ENCODE results near the gene ART3. TPM values are rescaled to one million over a fixed set of nuclear protein-coding genes. Genes with fewer than 3 reads are reported as not detected.
"Not testable (repeated sequence)": the region's sequence is repeated elsewhere in the genome, so short reads cannot be mapped to it uniquely, and the experiment has no call there.

The ART3 gene
- total RNA-seq, 1 experiment from 2014 or later: not detected

DNA sequence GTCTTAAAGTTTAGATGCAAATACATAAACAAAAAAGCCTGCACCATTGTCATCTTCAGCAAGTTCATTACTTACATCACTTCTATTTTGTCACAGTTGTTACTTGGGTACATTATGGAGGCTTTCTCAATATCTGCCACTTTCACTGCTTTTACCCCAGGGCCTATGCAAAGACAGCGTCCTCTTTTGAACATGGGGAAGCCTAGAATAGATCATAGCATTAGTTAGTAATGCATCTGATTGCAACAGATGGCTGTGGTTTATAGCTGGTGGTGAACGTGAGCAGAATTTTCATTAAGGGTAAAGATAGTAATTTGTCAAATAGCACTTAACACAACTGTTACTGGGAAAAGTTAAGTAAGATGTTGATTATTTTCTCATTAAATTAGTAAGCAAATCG lies 39.4 kb upstream of the ART3 start:
- DNase-seq (ENCODE audit: low spot score): no peak
- no TSS peak for BruUV-seq (replicated peaks)
- H3K4me3 ChIP-seq (ENCODE audit: low read depth, low read length, poor library complexity, severe bottlenecking): no peak overlapping the region
- H3K27me3 ChIP-seq (replicated peaks; ENCODE audit: insufficient read depth, low read depth, low read length, poor library complexity): no peaks in the 10 kb centered on the region
- POLR2A ChIA-PET (ENCODE audit: low non-redundant PET): no interaction called here
- H3K4me1 ChIP-seq (ENCODE audit: insufficient read depth, low read length, poor library complexity, severe bottlenecking): no peaks in the 10 kb centered on the region
- TF ChIP-seq EZH2 (IDR thresholded peaks at IDR 0.05; ENCODE audit: borderline replicate concordance, low read depth, low read length, poor library complexity, severe bottlenecking): no peak
- TF ChIP-seq, protein P1, sequence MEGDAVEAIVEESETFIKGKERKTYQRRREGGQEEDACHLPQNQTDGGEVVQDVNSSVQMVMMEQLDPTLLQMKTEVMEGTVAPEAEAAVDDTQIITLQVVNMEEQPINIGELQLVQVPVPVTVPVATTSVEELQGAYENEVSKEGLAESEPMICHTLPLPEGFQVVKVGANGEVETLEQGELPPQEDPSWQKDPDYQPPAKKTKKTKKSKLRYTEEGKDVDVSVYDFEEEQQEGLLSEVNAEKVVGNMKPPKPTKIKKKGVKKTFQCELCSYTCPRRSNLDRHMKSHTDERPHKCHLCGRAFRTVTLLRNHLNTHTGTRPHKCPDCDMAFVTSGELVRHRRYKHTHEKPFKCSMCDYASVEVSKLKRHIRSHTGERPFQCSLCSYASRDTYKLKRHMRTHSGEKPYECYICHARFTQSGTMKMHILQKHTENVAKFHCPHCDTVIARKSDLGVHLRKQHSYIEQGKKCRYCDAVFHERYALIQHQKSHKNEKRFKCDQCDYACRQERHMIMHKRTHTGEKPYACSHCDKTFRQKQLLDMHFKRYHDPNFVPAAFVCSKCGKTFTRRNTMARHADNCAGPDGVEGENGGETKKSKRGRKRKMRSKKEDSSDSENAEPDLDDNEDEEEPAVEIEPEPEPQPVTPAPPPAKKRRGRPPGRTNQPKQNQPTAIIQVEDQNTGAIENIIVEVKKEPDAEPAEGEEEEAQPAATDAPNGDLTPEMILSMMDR (conservative IDR thresholded peaks at IDR 0.05; ENCODE audit: low read depth, low read length): no peak
- intact Hi-C loops (cut with micrococcal nuclease; ENCODE audit: unreplicated experiment): no loop called here
- no peaks in the 10 kb centered on the region for H3K9me3 ChIP-seq (ENCODE audit: low read depth, low read length, poor library complexity, severe bottlenecking)
- CTCF ChIA-PET: no interaction called here
- H3K36me3 ChIP-seq (ENCODE audit: insufficient read depth, low read length, poor library complexity, severe bottlenecking): no peaks in the 10 kb centered on the region
- no peak overlapping the region for H3K27ac ChIP-seq (ENCODE audit: low read depth, low read length, poor library complexity, severe bottlenecking)

DNA sequence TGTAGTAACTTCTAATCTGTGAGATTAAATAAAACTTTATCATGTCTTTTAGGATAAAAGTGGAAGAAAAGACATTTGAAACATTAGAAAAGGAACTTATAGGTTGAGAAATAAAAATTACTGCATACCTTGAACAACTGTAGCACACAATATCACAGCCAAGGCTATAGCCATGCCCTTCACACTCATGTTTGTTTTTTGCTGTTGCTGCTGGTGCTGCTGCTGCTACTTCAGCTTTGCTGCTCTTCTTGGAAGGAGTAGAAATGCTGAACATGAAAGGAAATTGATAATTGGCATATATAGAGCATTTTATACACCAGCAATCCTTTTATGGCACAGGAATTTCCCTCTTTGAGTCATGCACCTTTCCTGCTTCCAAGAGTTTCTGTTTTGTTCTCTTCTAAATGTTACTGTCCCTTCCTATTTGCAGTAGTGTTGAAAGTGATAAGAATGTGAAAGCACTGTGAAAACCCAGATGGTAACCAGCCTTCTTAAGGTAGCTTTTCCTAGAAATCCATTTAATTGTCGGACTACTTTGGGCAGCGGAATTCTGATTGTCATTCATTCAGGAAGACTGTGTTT lies 38.6 kb upstream of the ART3 start, which contains the start of gene CXCL11:
Gene CXCL11 (minus strand): TSS at position 272 of the 582 bp plus-strand sequence. CDS start 83 bp downstream, at position 189.
- H3K4me3 ChIP-seq (ENCODE audit: low read depth, low read length, poor library complexity, severe bottlenecking): no peak within 1 kb of the TSS
- intact Hi-C loops (cut with micrococcal nuclease; ENCODE audit: unreplicated experiment): no loop called here
- no peak for DNase-seq (ENCODE audit: low spot score)
- no peak for TF ChIP-seq EZH2 (IDR thresholded peaks at IDR 0.05; ENCODE audit: borderline replicate concordance, low read depth, low read length, poor library complexity, severe bottlenecking)
- TF ChIP-seq, protein P1 (conservative IDR thresholded peaks at IDR 0.05; ENCODE audit: low read depth, low read length): no peak
- POLR2A ChIA-PET (ENCODE audit: low non-redundant PET): no interaction called here
- H3K4me1 ChIP-seq (ENCODE audit: insufficient read depth, low read length, poor library complexity, severe bottlenecking): no peaks in the 10 kb centered on the region
- H3K27ac ChIP-seq (ENCODE audit: low read depth, low read length, poor library complexity, severe bottlenecking): no peak within 1 kb of the TSS
- no peaks in the 10 kb centered on the region for H3K36me3 ChIP-seq (ENCODE audit: insufficient read depth, low read length, poor library complexity, severe bottlenecking)
- no peaks in the 10 kb centered on the region for H3K9me3 ChIP-seq (ENCODE audit: low read depth, low read length, poor library complexity, severe bottlenecking)
- CTCF ChIA-PET: no interaction called here
- BruUV-seq (replicated peaks): no TSS peak
- no peaks in the 10 kb centered on the region for H3K27me3 ChIP-seq (replicated peaks; ENCODE audit: insufficient read depth, low read depth, low read length, poor library complexity)

DNA sequence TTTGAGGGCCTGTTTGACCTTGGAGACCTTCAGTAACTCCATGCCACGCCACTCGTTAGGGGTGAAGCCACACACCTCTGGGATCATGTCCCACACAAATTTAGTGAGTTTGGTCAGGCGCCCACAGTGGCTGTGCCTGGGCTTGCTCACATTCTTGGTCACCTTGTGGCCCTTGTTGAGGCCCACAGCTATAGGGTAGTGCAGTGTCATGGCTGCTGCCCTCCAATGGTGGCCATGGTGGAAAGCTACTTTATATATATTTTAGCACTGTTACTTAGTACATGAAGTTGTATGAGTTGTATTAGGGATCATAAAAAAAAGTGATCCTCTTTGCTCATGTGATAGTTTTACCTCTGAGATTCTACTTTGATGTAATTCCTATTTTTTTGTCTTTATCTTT lies 37.7 kb upstream of the ART3 start:
- TF ChIP-seq EZH2 (IDR thresholded peaks at IDR 0.05; ENCODE audit: borderline replicate concordance, low read depth, low read length, poor library complexity, severe bottlenecking): no peak
- TF ChIP-seq, protein P1 (conservative IDR thresholded peaks at IDR 0.05; ENCODE audit: low read depth, low read length): no peak
- DNase-seq (ENCODE audit: low spot score): no peak
- Histone ChIP-seq H3K9me3 (ENCODE audit: low read depth, low read length, poor library complexity, severe bottlenecking) (no peaks in the 10 kb centered on the region), H3K4me1 (ENCODE audit: insufficient read depth, low read length, poor library complexity, severe bottlenecking) (no peaks in the 10 kb centered on the region), H3K27ac (ENCODE audit: low read depth, low read length, poor library complexity, severe bottlenecking) (no peak overlapping the region), H3K36me3 (ENCODE audit: insufficient read depth, low read length, poor library complexity, severe bottlenecking) (no peaks in the 10 kb centered on the region), H3K27me3 (replicated peaks; ENCODE audit: insufficient read depth, low read depth, low read length, poor library complexity) (no peaks in the 10 kb centered on the region), H3K4me3 (ENCODE audit: low read depth, low read length, poor library complexity, severe bottlenecking) (no peak overlapping the region)
- intact Hi-C loops (cut with micrococcal nuclease; ENCODE audit: unreplicated experiment): no loop called here
- ChIA-PET CTCF (no interaction called here), POLR2A (ENCODE audit: low non-redundant PET) (no interaction called here)
- no TSS peak for BruUV-seq (replicated peaks)

DNA sequence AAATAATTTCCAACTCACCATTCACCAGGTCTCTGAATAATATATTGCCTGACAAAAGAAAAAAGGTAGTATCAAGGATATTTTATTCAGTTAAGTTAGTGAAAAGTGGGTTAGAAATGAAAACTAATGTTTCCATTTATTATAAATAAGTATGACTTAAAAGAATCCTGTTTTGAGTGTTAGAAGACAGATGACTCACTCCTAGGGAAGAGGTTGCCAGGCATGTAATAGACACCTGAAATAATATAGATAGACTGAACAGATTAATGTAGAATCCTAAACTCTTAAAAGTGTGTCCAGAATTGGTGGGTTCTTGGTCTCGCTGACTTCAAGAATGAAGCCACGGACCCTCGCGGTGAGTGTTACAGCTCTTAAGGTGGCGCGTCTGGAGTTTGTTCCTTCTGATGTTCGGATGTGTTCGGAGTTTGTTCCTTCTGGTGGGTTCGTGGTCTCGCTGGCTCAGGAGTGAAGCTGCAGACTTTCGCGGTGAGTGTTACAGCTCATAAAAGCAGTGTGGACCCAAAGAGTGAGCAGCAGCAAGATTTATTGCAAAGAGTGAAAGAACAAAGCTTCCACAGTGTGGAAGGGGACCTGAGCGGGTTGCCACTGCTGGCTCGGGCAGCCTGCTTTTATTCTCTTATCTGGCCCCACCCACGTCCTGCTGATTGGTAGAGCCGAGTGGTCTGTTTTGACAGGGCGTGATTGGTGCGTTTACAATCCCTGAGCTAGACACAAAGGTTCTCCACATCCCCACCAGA lies 32.1 kb upstream of the ART3 start:
- DNase-seq (ENCODE audit: low spot score); H3K4me3 ChIP-seq (ENCODE audit: low read depth, low read length, poor library complexity, severe bottlenecking); BruUV-seq (replicated peaks); H3K27ac ChIP-seq (ENCODE audit: low read depth, low read length, poor library complexity, severe bottlenecking); POLR2A ChIA-PET (ENCODE audit: low non-redundant PET); H3K9me3 ChIP-seq (ENCODE audit: low read depth, low read length, poor library complexity, severe bottlenecking); CTCF ChIA-PET; H3K4me1 ChIP-seq (ENCODE audit: insufficient read depth, low read length, poor library complexity, severe bottlenecking); intact Hi-C loops (cut with micrococcal nuclease; ENCODE audit: unreplicated experiment); H3K27me3 ChIP-seq (replicated peaks; ENCODE audit: insufficient read depth, low read depth, low read length, poor library complexity); H3K36me3 ChIP-seq (ENCODE audit: insufficient read depth, low read length, poor library complexity, severe bottlenecking): not testable (repeated sequence)

DNA sequence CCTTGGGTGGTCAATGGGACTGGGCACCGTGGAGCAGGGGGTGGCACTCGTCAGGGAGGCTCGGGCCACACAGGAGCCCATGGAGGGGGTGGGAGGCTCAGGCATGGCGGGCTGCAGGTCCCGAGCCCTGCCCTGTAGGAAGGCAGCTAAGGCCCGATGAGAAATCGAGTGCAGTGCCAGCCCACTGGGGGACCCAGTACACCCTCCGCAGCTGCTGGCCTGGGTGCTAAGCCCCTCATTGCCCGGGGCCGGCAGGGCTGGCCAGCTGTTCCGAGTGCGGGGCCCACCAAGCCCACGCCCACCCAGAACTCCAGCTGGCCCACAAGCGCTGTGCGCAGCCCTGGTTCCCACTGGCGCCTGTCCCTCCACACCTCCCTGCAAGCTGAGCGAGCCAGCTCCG lies 31.2 kb upstream of the ART3 start:
- CTCF ChIA-PET; DNase-seq (ENCODE audit: low spot score); H3K36me3 ChIP-seq (ENCODE audit: insufficient read depth, low read length, poor library complexity, severe bottlenecking); BruUV-seq (replicated peaks); H3K4me1 ChIP-seq (ENCODE audit: insufficient read depth, low read length, poor library complexity, severe bottlenecking); H3K27ac ChIP-seq (ENCODE audit: low read depth, low read length, poor library complexity, severe bottlenecking); intact Hi-C loops (cut with micrococcal nuclease; ENCODE audit: unreplicated experiment); H3K4me3 ChIP-seq (ENCODE audit: low read depth, low read length, poor library complexity, severe bottlenecking); H3K27me3 ChIP-seq (replicated peaks; ENCODE audit: insufficient read depth, low read depth, low read length, poor library complexity); H3K9me3 ChIP-seq (ENCODE audit: low read depth, low read length, poor library complexity, severe bottlenecking): not testable (repeated sequence)
- POLR2A ChIA-PET (ENCODE audit: low non-redundant PET): interaction anchor here (0.6 kb wide), 1 partner anchor 58 kb away, joined by 3 read pairs; no protein-coding TSS in a partner anchor
